IPS-18c (cell line): ENCODE data around the gene ZNF317.

ENCODE experiments used
- H3K4me3 ChIP-seq: 2 replicates; pipeline ENCODE4 v1.7.0; 2013; ENCODE audit warnings: low read depth, mild to moderate bottlenecking, low read length, moderate library complexity; ENCODE audit not compliant: insufficient read depth
- H3K9me3 ChIP-seq: one replicate; pipeline ENCODE4 v1.6.1; 2013; ENCODE audit warnings: mild to moderate bottlenecking, low read length, moderate library complexity; ENCODE audit not compliant: control insufficient read depth, insufficient read depth

The ZNF317 gene

DNA sequence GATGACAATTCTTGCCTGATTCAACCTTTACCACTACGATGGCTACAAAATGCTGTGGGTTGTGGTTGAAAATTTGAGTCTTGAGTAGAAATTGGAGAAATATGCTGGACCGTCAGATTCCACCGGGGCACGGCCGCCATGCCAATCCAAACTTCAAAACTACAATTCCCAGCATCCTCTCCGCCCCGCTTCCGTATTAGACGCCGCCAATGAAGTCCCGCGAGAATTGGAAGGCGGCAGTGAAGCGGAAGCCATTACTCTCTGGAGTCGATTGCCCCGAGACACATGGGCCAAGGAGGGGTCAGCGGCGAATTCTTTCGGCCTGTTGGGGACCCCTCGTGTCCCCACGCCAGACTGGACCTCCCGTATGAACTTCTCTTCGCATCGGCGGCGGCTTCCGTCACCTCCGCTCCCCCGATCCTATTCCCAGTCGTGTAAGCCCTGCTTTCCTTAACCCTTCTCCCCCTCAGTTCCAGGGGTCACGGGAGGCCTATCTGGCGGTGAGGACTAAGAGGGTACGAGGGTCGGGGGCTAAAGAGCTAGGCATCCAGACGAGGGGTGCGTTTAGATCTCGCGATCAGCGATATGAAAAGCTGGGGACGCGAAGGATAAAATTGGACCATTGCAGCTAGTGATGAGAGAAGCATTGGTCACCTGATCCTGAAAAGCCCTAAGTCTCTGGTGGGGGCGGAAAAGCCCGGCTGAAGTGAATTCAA lies at the start of gene ZNF317:
TSS of gene ZNF317 (plus strand) at position 239 of the 716 bp plus-strand sequence. CDS start 15,620 bp downstream, outside the sequence.
- H3K9me3 ChIP-seq = peaks cover 5% of the 10 kb centered on the region
- peak within 1 kb of the TSS; percentile 92 for H3K4me3 ChIP-seq

DNA sequence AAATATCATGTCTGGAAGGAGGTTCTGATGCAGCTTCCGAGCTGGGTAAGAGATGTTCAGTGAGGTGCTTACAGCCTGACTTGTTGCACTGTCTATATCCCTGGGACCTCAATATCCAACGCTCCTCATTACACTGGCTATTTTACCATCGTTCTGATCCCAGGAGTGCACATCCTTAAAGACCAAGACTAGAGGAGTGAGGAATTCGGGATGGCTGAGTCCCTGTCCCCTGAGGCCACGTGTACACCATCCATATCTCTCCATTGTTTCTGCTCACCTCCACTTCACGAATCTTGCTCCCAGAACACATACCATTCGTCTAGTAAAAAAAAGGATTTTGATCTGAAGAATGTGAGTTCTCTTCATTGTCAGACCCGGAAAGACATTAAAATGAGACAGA lies 32.8 kb upstream of the ZNF317 start, which contains the start of gene OR7G2:
TSS of gene OR7G2 (minus strand) at position 101 of the 400 bp plus-strand sequence. CDS start 4,232 bp downstream, outside the sequence.
- peaks cover 3% of the 10 kb centered on the region for H3K9me3 ChIP-seq
- H3K4me3 ChIP-seq = no peak within 1 kb of the TSS

DNA sequence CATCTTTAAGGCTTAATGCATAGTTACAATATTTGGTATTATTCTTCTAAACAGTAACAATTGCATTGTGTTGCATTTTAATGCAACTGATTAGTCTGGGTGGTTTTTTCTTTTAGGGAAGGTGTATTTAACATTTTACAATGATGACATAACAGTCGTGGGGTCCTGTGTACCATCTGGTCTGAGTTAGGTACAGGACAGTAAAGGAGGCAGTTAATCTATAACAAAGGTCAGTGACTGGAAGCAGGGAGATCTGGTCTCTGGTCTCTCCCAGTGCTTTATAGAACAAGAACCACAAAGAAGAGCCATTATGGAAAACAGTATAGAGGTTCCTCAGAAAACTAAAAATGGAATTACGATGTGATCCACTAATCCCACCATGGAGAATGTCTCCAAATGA lies 30.2 kb upstream of the ZNF317 start:
- Histone ChIP-seq H3K4me3 (no peak overlapping the region), H3K9me3 (peaks cover 3% of the 10 kb centered on the region)

DNA sequence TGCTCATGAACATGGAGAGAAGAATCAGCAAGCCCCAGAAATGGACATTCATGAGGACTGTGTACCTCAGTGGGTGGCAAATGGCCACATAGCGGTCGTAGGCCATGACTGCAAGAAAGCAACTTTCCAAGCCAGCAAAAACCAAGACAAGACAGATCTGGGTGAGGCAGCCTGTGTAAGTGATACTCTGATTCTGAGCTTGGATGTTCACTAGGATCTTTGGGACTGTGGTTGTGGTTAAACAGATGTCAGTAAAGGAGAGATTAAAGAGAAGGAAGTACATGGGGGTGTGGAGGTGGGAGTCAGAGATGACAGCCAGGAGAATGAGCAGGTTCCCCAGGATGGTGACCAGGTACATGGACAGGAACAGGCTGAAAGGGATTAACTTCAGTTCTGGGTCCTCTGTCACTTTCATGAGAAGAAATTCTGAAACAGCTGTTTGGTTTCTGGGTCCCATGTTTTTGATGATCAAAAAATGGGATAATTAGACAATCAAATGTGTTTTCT lies 24.8 kb upstream of the ZNF317 start, which contains the start of gene OR7G1:
TSS of gene OR7G1 (minus strand) at position 457 of the 507 bp plus-strand sequence. CDS start at position 457, 0 bp downstream.
- H3K9me3 ChIP-seq = peaks cover 2% of the 10 kb centered on the region

DNA sequence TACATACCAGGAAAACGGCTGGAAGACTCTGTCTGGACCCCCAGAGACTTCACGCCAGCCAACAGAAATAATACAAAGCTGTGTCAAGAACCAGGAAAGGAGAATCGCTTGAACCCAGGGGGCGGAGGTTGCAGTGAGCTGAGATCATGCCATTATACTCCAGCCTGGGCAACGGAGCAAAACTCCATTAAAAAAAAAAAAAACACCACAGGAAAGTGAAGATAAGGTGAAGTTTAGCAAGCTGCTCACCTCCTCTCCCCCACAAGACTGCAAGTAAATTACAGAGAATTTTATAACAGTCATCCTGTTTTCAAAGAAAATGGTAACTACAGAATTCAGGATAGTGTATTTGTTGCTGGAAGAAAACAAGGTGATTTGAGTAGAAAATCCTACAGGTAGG lies 23.6 kb upstream of the ZNF317 start:
- Histone ChIP-seq H3K4me3 (no peak overlapping the region), H3K9me3 (peaks cover 5% of the 10 kb centered on the region)

More for the DNA sequence above, 24.8 kb upstream of the ZNF317 start, which contains the start of gene OR7G1:
- H3K4me3 ChIP-seq = no peak within 1 kb of the TSS

DNA sequence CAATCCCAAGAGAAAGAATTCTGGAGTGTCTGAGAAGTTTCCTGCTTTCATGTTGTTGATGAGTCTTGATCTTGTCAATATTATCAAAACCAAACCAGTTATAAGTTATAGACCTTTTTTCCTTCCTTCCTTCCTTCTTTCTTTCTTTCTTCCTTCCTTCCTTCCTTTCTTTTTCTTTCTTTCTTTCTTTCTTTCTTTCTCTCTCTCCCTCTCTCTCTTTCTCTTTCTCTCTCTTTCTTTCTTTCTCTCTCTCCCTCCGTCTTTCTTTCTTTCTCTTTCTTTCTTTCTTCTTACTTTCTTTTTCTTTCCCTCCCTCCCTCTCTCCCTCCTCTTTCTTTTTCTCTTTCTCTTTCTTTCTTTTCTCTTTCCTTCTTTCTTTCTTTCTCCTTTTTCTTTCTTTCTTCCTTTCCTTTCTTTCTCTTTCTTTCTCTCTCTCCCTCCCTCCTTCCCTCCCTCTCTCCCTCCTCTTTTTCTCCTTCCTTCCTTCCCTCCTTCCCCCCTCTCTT lies 13.2 kb upstream of the ZNF317 start, which contains the start of gene OR7G3:
TSS of gene OR7G3 (minus strand) at position 51 of the 506 bp plus-strand sequence. CDS start at position 51, 0 bp downstream.
- Histone ChIP-seq H3K4me3 (no peak within 1 kb of the TSS), H3K9me3 (no peaks in the 10 kb centered on the region)

DNA sequence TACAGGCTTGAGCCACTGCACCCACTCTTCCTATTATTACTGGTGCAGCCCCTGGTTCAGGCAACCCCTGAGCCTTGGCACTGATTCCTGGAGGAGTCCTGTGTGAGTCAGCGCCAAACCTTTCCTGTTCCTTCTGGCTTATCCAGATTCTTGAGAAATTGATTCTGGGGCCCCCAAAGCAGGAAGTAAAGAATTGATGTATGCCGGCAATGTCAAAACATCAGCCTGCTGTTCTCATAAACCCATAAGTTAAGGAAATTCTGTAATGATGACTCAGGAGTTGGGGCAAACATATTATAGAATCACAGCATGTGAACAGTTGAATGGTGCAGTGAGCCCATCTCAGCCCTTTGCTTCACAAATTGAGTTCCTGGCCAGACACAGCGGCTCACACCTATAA lies 12.0 kb upstream of the ZNF317 start:
- Histone ChIP-seq H3K9me3 (no peaks in the 10 kb centered on the region), H3K4me3 (no peak overlapping the region)

DNA sequence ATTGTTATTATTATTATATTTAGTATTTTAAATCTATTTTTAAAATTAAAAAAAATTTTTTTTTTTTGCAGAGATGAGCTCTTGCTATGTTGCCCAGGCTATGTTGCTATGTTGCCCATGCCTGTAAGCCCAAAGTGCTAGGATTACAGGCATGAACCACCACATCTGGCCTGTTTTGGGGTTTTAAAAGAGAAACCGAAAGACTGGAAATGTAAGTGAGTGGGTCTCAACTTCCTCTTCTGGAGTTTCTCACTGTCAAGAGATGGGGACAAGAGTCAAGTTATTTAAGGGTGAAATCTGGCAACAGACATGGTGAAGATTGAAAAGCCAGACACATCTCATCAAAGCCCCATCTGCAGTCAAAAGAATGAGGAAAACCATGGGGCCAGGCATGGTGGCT lies 9.2 kb upstream of the ZNF317 start:
- H3K4me3 ChIP-seq = no peak overlapping the region
- H3K9me3 ChIP-seq = no peaks in the 10 kb centered on the region

DNA sequence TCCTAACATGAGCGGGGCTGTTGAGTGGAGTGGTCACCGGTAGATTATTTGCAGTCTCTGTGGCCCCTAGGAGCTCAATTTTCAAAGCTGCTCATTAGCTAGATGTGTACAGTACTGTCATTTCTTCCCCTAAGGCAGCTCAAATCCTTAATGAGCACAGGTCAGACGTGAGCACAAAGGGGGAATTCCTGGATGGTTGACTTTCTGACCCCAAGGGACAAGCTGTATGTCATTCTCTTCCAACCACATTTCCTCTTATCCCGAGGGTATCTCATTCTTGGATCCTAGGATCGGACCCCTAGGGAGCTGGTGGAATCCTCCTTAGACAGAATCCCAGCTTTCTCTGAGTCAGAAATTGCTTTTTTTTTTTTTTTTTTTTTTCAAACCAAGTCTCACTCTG lies 7.8 kb upstream of the ZNF317 start:
- no peaks in the 10 kb centered on the region for H3K9me3 ChIP-seq
- H3K4me3 ChIP-seq = no peak overlapping the region

DNA sequence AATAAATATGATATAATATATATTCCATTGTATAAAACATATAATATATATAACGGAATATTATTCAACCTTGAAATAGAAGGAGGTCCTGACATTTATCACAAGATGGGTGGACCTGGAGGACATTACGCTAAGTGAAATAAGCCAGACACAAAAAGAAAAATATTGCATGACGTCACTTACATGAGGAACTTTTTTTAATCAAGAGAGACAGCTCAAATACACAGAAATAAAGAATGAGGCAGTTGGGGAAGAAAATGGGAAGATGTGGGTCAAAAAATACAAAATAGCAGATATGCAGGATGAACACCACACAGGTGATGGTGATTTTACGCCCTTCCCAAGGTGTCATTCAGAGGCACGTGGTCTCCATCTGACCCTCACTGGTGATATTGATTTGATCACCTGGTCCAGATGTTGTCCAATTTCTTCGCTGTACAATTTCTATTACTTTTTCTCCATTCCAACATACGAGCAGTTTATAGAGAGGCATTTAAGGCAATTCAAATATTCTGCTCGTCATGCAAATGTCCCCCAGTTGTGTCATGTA lies 513 bp upstream of the ZNF317 start:
- peak overlapping the region; percentile 92 for H3K4me3 ChIP-seq
- no peaks in the 10 kb centered on the region for H3K9me3 ChIP-seq

DNA sequence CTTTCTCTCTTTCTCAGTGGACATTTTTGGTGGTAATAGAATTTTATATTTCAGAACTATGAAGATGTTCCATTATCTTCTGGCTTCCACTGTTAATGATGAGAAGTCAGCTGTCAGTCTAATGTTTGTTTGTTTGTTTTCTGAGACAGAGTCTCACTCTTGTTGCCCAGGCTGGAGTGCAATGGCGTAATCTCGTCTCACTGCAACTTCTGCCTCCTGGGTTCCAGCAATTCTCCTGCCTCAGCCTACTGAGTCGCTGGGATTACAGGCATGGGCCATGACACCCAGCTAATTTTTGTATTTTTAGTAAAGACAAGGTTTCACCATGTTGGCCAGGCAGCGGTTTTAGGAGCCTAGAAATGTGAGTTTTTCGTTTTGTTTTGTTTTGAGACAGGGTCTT lies 4.7 kb downstream of the ZNF317 start:
- peaks cover 5% of the 10 kb centered on the region for H3K9me3 ChIP-seq
- no peak overlapping the region for H3K4me3 ChIP-seq

DNA sequence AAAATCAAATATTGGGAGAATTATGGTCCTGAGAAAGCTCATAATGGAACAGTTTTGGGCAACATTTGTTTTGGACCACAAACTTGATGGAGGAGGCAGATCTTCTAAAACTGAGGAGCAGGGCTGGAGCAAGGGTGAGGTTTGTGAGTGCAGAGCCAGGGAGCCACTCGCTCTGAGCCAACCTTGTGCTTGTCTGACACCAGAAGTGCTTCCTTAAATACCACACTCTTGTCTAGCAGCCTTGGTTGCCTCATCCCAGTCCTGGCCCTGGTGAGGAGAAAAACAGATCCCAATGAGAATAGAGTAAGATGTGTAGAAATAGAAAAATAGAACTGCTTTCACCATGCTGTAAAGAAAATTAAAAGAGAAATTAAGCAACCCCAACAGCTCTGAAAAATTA lies 6.7 kb downstream of the ZNF317 start:
- Histone ChIP-seq H3K9me3 (peaks cover 10% of the 10 kb centered on the region), H3K4me3 (no peak overlapping the region)

DNA sequence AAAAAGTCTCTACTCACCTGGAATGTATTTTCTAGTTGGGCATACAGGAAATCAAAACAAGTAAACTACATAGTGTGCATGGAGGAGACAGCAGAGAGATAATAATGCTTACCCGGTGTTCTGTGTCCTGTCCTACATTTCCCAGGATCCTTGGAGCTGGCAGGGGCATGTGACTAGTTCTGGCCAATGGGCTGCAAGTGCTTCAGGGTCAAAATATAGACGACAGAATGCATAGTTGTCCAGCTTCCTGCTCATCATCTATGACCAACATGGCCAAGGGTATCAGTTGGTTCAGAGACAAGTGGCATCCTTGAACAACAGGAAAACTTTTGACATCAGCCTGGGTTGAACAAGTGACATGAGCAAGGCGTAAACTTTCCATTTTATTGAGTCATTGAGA lies 8.5 kb downstream of the ZNF317 start:
- Histone ChIP-seq H3K4me3 (no peak overlapping the region), H3K9me3 (peaks cover 14% of the 10 kb centered on the region)

DNA sequence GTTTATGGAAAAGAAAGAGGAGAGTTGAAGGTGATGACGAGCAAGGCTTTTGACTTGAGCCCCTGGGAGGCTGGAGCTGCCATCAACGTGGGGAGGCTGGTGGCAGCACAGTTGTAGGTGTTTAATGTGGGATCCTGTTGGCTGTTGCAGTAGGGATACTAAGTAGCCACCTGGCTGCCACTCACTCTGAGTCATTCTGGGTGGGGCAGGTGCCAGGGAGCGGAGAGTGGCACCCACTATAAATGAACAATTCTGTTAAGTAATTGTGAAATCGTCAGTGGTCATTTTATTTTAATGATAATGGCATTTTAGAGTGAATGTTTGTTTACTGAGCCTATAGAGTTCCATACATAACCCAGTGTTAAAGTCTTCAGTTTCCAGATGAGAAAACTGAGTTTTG lies 9.8 kb downstream of the ZNF317 start:
- Histone ChIP-seq H3K9me3 (peaks cover 11% of the 10 kb centered on the region), H3K4me3 (no peak overlapping the region)

DNA sequence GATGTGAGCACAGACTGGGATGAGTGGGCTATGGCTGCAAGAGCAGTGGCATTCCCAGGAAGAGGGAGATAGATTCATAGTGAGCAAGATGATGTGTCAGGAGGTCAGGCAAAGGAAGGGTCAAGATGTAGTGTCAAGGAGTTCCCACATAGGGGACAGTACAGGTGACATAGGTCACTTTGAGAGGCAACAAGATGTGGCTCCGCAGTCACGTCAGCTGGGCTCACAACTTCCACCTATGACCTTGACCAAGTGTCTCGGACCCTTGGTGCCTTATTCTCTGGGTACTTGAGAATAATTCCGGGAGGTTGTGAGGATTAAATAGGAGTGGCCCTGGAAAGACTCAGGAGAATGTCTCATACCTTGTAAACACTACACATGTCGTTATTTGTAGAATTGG lies 10.5 kb downstream of the ZNF317 start:
- no peak overlapping the region for H3K4me3 ChIP-seq
- peaks cover 8% of the 10 kb centered on the region for H3K9me3 ChIP-seq

DNA sequence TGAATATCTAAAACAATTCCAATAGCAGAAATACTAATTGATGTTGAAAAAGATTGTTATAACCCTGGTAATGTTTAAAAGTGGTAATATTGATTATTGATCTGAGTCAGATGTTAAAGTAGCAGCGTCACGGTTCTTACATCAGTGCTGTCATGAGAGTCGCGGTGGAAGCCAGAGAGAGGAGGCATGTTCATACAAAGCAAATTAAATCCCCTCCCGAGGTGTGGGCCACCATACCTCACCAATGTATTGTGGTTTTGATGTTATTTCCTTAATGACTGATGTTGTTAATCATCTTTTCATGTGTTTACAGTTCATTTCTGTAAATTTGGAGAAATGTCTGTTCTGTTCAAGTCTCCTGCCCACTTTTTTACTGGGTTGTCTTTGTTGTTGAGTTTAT lies 11.2 kb downstream of the ZNF317 start:
- peaks cover 8% of the 10 kb centered on the region for H3K9me3 ChIP-seq
- H3K4me3 ChIP-seq = no peak overlapping the region

DNA sequence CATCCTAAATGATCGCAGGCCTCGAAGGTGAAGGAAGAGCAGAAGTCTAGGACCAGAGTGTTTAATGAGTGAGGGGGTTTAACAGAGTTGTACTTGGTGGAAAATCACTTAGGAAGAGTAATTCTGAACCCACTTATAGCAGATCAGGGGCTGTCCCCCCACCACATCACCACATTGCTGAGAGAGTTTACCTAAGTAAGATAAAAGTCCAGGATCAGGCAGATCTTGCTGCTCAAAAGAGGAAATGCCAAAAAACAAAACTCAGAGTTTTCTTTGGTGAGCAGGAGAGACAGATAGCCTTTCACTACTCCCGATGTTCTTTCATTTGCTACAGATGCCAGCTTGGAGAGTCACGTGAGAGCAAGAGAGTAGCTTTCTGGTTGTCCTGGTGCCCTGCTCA lies 15.4 kb downstream of the ZNF317 start:
- Histone ChIP-seq H3K4me3 (no peak overlapping the region), H3K9me3 (peaks cover 11% of the 10 kb centered on the region)

DNA sequence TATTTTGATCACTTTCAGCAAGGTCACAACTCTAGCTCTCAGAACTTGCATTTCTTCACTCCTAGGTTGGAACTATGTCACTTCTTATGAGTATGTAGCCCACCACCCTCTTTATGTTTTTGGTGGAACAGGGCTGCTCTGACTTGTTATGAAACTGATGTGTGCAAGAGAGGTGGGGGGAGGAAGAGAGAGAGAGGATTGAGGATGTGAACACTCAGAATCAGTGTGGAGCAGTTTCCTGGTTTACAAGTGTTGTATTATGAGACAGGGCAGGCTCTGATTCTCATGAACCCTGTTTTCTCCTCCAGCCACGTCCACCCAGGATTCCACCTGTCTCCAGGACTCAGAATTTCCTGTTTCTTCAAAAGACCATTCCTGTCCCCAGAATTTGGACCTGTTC lies 16.1 kb downstream of the ZNF317 start:
- Histone ChIP-seq H3K4me3 (no peak overlapping the region), H3K9me3 (peaks cover 9% of the 10 kb centered on the region)
